ENCODE measurements around the gene PLEKHF1. TPM values are rescaled to one million over a fixed set of nuclear protein-coding genes. Genes with fewer than 3 reads are reported as not detected.

The PLEKHF1 gene, protein sequence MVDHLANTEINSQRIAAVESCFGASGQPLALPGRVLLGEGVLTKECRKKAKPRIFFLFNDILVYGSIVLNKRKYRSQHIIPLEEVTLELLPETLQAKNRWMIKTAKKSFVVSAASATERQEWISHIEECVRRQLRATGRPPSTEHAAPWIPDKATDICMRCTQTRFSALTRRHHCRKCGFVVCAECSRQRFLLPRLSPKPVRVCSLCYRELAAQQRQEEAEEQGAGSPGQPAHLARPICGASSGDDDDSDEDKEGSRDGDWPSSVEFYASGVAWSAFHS
- 10.4 and 16.3 TPM in 2 replicates for total RNA-seq

GRCh38 chr19:29665215-29665825, at the start of gene PLEKHF1:
PLEKHF1 (plus strand) TSS chr19:29665461; CDS start chr19:29673840, 8,379 bp downstream.
- TF ChIP-seq CTCF (conservative IDR thresholded peaks at IDR 0.05; ENCODE audit: low read depth, low read length): no peak
- DNase-seq (ENCODE audit: low read depth): no peak
- H3K4me3 ChIP-seq (ENCODE audit: low read depth, low read length): peak within 1 kb of the TSS; percentile 79

- no peak for DNase-seq (ENCODE audit: low read depth)
- no peak for TF ChIP-seq CTCF (conservative IDR thresholded peaks at IDR 0.05; ENCODE audit: low read depth, low read length)
Observed at GRCh38 chr19:29615891-29616425, 49.3 kb upstream of the PLEKHF1 start.

GRCh38 chr19:29616541-29616940, 48.7 kb upstream of the PLEKHF1 start:
- no peak for DNase-seq (ENCODE audit: low read depth)
- H3K4me3 ChIP-seq (ENCODE audit: low read depth, low read length): no peak overlapping the region

More at GRCh38 chr19:29615891-29616425, 49.3 kb upstream of the PLEKHF1 start:
- no peak overlapping the region for H3K4me3 ChIP-seq (ENCODE audit: low read depth, low read length)

GRCh38 chr19:29617366-29618266, 47.6 kb upstream of the PLEKHF1 start:
- TF ChIP-seq CTCF (conservative IDR thresholded peaks at IDR 0.05; ENCODE audit: low read depth, low read length): no peak
- H3K4me3 ChIP-seq (ENCODE audit: low read depth, low read length): no peak overlapping the region
- DNase-seq (ENCODE audit: low read depth): no peak

More at GRCh38 chr19:29616541-29616940, 48.7 kb upstream of the PLEKHF1 start:
- TF ChIP-seq CTCF (conservative IDR thresholded peaks at IDR 0.05; ENCODE audit: low read depth, low read length): no peak

DNA sequence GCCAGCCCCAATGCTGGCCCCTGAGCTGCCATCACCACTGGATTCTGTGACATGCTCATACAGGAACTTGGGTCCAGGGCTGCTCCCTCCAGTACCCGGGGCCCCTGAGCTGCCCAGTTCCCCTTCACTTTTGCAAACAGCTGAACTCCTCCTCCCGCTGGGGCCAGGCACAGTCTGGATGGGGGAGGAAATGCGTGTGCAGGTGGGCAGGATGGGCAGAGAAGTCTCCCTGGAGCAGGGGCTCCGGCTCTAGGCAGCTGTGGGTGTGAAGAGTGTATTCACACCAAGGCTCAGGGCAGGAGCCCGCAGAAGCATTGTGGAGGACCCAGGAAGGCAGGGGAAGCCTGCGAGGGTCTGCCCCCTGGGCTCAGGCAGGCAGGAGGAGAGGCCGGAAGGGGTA, 46.8 kb upstream of the PLEKHF1 start:
- H3K4me3 ChIP-seq (ENCODE audit: low read depth, low read length): no peak overlapping the region
- TF ChIP-seq CTCF (conservative IDR thresholded peaks at IDR 0.05; ENCODE audit: low read depth, low read length): no peak
- DNase-seq (ENCODE audit: low read depth): no peak

DNA sequence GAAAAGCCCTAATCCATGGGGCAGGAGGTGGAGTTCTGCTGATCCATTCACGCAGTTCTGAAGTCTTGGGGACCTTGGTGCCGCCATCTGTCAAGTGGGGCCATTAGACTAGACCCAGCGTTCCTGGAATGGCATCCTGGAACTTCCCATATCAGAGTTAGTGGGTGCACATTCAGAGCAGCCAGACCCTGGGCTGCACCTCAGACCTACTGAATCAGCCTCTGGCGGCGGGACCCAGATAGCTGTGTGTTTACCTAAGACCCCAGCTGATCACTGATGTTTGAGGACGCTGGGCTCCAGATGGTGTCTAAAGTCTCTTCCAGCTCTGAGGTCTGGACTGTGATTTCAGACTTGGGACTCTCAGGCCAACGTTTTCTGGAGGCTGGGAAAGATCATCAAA, 46.4 kb upstream of the PLEKHF1 start:
- TF ChIP-seq CTCF (conservative IDR thresholded peaks at IDR 0.05; ENCODE audit: low read depth, low read length): no peak
- DNase-seq (ENCODE audit: low read depth): no peak
- H3K4me3 ChIP-seq (ENCODE audit: low read depth, low read length): no peak overlapping the region

Data from epithelial cell of proximal tubule (primary cell).